K562 (cell line): ENCODE measurements around the gene LTBP2. TPM values are rescaled to one million over a fixed set of nuclear protein-coding genes. Genes with fewer than 3 reads are reported as not detected.

Experiments used
- ATAC-seq: fragments of 200-7000 bp; cut with Tn5 transposase; 3 replicates; pipeline ENCODE4 v1.9.1; 2020; ENCODE audit warnings: moderate library complexity
- BruUV-seq: library from RNA; stranded (reverse); fragments of 400-500 nt; replicated peaks from 2 replicates; lab custom pipeline; 2021; lab: Mats Ljungman, UMichigan
- CTCF ChIA-PET: fragments of 300-600 bp; formaldehyde crosslinking; extraction: SDS; loops from one replicate; lab custom pipeline; 2021; ENCODE audit warnings: low intra/inter-chr PET ratio; lab: Yijun Ruan, JAX
- POLR2A ChIA-PET: fragments of 300-600, 350-650 bp; sonication (Branson Sonifier 250); formaldehyde crosslinking; extraction: SDS; loops from one replicate; lab custom pipeline; 2021; ENCODE audit warnings: antibody characterized with exemption, inconsistent platforms; lab: Yijun Ruan, JAX
- DNase-seq, 4 experiments: peaks; one replicate each; pipeline versions ENCODE4 v3.0.0 to v3.0.0-alpha.2; 2011 to 2018; ENCODE audit warnings: low spot score in 3 of 4, mixed read lengths in 3 of 4; ENCODE audit errors: extremely low read depth in 1 of 4
- FAIRE-seq: peaks from 2 replicates; lab custom pipeline; 2011; peaks lifted over from hg19 to GRCh38; lab: Jason Lieb, UNC
- H2AFZ ChIP-seq: 2 replicates; pipeline ENCODE4 v1.6.0; 2011; ENCODE audit warnings: low read depth, low read length, control low read depth, inconsistent platforms
- H3K27ac ChIP-seq: fragments of 200-600 bp; 3 replicates; pipeline ENCODE4 v1.8.0; 2011; ENCODE audit warnings: low read depth, mild to moderate bottlenecking, control low read depth, inconsistent platforms, low read length, moderate library complexity, mixed read lengths; ENCODE audit errors: extremely low read depth
- H3K27me3 ChIP-seq, 2 experiments: fragments of 300-600 bp in 1 of 2; 2 replicates in 1 of 2; 3 replicates in 1 of 2; pipeline versions ENCODE4 v1.6.0 to v1.8.0; 2011; ENCODE audit warnings: inconsistent platforms in 2 of 2, low read length in 2 of 2, mild to moderate bottlenecking in 1 of 2, mixed read lengths in 1 of 2, moderate library complexity in 1 of 2; ENCODE audit not compliant: control insufficient read depth in 2 of 2, insufficient read depth in 2 of 2
- H3K36me3 ChIP-seq: fragments of 300-600 bp; 3 replicates; pipeline ENCODE4 v1.8.0; 2011; ENCODE audit warnings: mild to moderate bottlenecking, low read length, inconsistent platforms; ENCODE audit not compliant: control insufficient read depth, insufficient read depth
- H3K4me1 ChIP-seq, 2 experiments: fragments of 200-600 bp in 1 of 2; replicated peaks in 1 of 2; 2 replicates in 1 of 2; 3 replicates in 1 of 2; pipeline versions ENCODE4 v1.5.1 to v1.8.0; 2011; ENCODE audit warnings: inconsistent platforms in 2 of 2, low read length in 2 of 2, mild to moderate bottlenecking in 1 of 2, mixed read lengths in 1 of 2, moderate library complexity in 1 of 2; ENCODE audit not compliant: control insufficient read depth in 2 of 2, insufficient read depth in 2 of 2
- H3K4me2 ChIP-seq: 2 replicates; pipeline ENCODE4 v1.6.1; 2011; ENCODE audit warnings: low read length, control low read depth, inconsistent platforms, mixed read lengths; ENCODE audit not compliant: insufficient read depth
- H3K4me3 ChIP-seq: fragments of 200-600 bp; sonication (generic), shearing (Covaris generic); 2 replicates; pipeline ENCODE4 v1.5.1; 2016; ENCODE audit warnings: control low read depth, inconsistent platforms
- H3K79me2 ChIP-seq: fragments of 200-600 bp; 3 replicates; pipeline ENCODE4 v1.8.0; 2011; ENCODE audit warnings: low read length, inconsistent platforms; ENCODE audit not compliant: control insufficient read depth, insufficient read depth
- H3K9ac ChIP-seq, 2 experiments: 2 replicates each; pipeline versions ENCODE4 v1.6.0 to v1.6.1; 2011; ENCODE audit warnings: low read depth in 2 of 2, low read length in 2 of 2, control low read depth in 1 of 2, inconsistent platforms in 1 of 2, mild to moderate bottlenecking in 1 of 2, mixed read lengths in 1 of 2; ENCODE audit not compliant: insufficient read depth in 1 of 2
- H3K9me1 ChIP-seq: one replicate; pipeline ENCODE4 v1.6.0; 2011; ENCODE audit warnings: inconsistent platforms, mild to moderate bottlenecking, low read length, moderate library complexity; ENCODE audit not compliant: control insufficient read depth, insufficient read depth
- H3K9me3 ChIP-seq: replicated peaks from 2 replicates; pipeline ENCODE4 v1.5.1; 2011; ENCODE audit warnings: low read depth, low read length, inconsistent platforms; ENCODE audit not compliant: control insufficient read depth, insufficient read depth
- H4K20me1 ChIP-seq: replicated peaks from 2 replicates; pipeline ENCODE4 v1.6.1; 2011; ENCODE audit warnings: low read length, inconsistent platforms, mixed read lengths; ENCODE audit not compliant: control insufficient read depth, insufficient read depth
- CHD4 ChIP-seq: fragments of 200-600 bp; sonication (generic); IDR thresholded peaks from 3 replicates; pipeline ENCODE4 v1.6.1; 2012; ENCODE audit warnings: low read depth, mild to moderate bottlenecking, mixed read lengths, low read length, inconsistent platforms; ENCODE audit not compliant: insufficient read depth, insufficient replicate concordance, poor library complexity, severe bottlenecking
- ELF2 ChIP-seq: fragments of 250-450 bp; sonication (Bioruptor Pico); IDR thresholded peaks from 2 replicates; pipeline ENCODE4 v1.5.0; 2021; ENCODE audit warnings: mild to moderate bottlenecking
- ERF ChIP-seq: fragments of 450-650 bp; formaldehyde crosslinking; IDR thresholded peaks from 2 replicates; pipeline ENCODE4 v1.4.0; 2020; ENCODE audit warnings: mild to moderate bottlenecking, mixed read lengths
- HOXB6 ChIP-seq: fragments of 250-450 bp; sonication (Bioruptor Pico); IDR thresholded peaks from 2 replicates; pipeline ENCODE4 v1.5.1; 2022; ENCODE audit warnings: mild to moderate bottlenecking, borderline replicate concordance
- MEF2A ChIP-seq: IDR thresholded peaks from 2 replicates; pipeline ENCODE4 v1.6.1; 2011; ENCODE audit warnings: low read depth, mild to moderate bottlenecking, low read length, moderate library complexity; ENCODE audit not compliant: control insufficient read depth
- NFATC3 ChIP-seq: fragments of 450-650 bp; IDR thresholded peaks from 2 replicates; pipeline ENCODE4 v1.6.1; 2017; ENCODE audit warnings: mild to moderate bottlenecking
- PHB ChIP-seq: fragments of 250-450 bp; sonication (Bioruptor Pico); IDR thresholded peaks from 2 replicates; pipeline ENCODE4 v1.5.0; 2021
- RNF2 ChIP-seq: sonication (generic); IDR thresholded peaks from 2 replicates; pipeline ENCODE4 v1.6.1; 2016
- XRCC3 ChIP-seq: fragments of 450-650 bp; IDR thresholded peaks from 2 replicates; pipeline ENCODE4 v1.6.1; 2017; ENCODE audit warnings: mild to moderate bottlenecking, moderate library complexity
- ZKSCAN8 ChIP-seq: fragments of 200-800 bp; sonication (Bioruptor generic); IDR thresholded peaks from 2 replicates; pipeline ENCODE4 v1.6.1; 2016; ENCODE audit warnings: missing genetic modification characterization, missing compliant biosample characterization
- ZNF408 ChIP-seq: fragments of 250-450 bp; sonication (Bioruptor Pico); IDR thresholded peaks from 2 replicates; pipeline ENCODE4 v1.4.0; 2020; ENCODE audit warnings: low read depth, mild to moderate bottlenecking, moderate library complexity
- ZNF445 ChIP-seq: fragments of 250-450 bp; sonication (Bioruptor Pico); IDR thresholded peaks from 2 replicates; pipeline ENCODE4 v1.4.0; 2020; ENCODE audit warnings: low read depth, mild to moderate bottlenecking, moderate library complexity
- ZNF57 ChIP-seq: fragments of 450-650 bp; formaldehyde crosslinking; IDR thresholded peaks from 2 replicates; pipeline ENCODE4 v1.4.0; 2020; ENCODE audit warnings: mild to moderate bottlenecking, moderate library complexity
- WGBS: fragments of 100-300 bp; shearing (Covaris generic); methylation state at CpG from one replicate; pipeline ENCODE4 v1.1.6; 2016; ENCODE audit warnings: low coverage, mixed read lengths; ENCODE audit not compliant: insufficient coverage; ENCODE audit errors: missing lambda C conversion rate; 5-methylcytosine and 5-hydroxymethylcytosine counted together
- in situ Hi-C: fragments of 300-500 bp; cut with MboI; formaldehyde crosslinking; loops from 4 replicates; pipeline ENCODE4 v1.15.0; 2018; ENCODE audit warnings: inconsistent platforms, mixed read lengths
- intact Hi-C: fragments of 100-400 bp; cut with micrococcal nuclease; formaldehyde crosslinking; loops from 2 replicates; pipeline ENCODE4 v1.14.2; 2022
- polyA plus RNA-seq, 8 experiments: library from polyadenylated mRNA; depleted of rRNA in 4 of 8; stranded (reverse) in 5 of 8; unstranded in 3 of 8; fragments of >200 nt; fragmentation: Nextera tagmentation in 2 of 8; fragmentation: Illumina TruSeq in 1 of 8; extraction: Ambion mirVana in 2 of 8; extraction: Trizol in 1 of 8; gene quantifications; 2 replicates each; pipeline versions ENCODE4 v1.2.1 to v1.2.3, GENCODE V29; 2011 to 2014; ENCODE audit warnings: inconsistent platforms in 1 of 8, missing spikeins in 1 of 8
- total RNA-seq, 7 experiments: library from RNA; depleted of rRNA in 6 of 7; stranded (reverse); fragments of >200 nt in 6 of 7; fragmentation: Illumina TruSeq in 2 of 7; extraction: Trizol in 2 of 7; gene quantifications; 2 replicates each; pipeline versions ENCODE4 v1.2.1 to v1.2.3, GENCODE V29; 2011 to 2021; ENCODE audit warnings: low replicate concordance in 1 of 7
- TF ChIP-seq, protein P1 (sequence below), 2 experiments: fragments of 450-650 bp; IDR thresholded peaks; 2 replicates each; pipeline ENCODE4 v1.6.1; 2018; ENCODE audit warnings: mild to moderate bottlenecking in 2 of 2, low read depth in 1 of 2; ENCODE audit not compliant: partially characterized antibody in 2 of 2
- TF ChIP-seq, protein P2 (sequence below): sonication (generic); IDR thresholded peaks from 2 replicates; pipeline ENCODE4 v1.6.1; 2016
- TF ChIP-seq, protein P3 (sequence below): fragments of 450-650 bp; formaldehyde crosslinking; IDR thresholded peaks from 2 replicates; pipeline ENCODE4 v1.4.0; 2022; ENCODE audit warnings: missing genetic modification characterization

Gene LTBP2
- total and polyA plus RNA-seq, 9 of the 15 experiments (the other 6 are each of a cell fraction or from before 2014, with no cell fraction given), result under 0.01 to 0.18 (median 0.03) TPM; not detected in 3

DNA sequence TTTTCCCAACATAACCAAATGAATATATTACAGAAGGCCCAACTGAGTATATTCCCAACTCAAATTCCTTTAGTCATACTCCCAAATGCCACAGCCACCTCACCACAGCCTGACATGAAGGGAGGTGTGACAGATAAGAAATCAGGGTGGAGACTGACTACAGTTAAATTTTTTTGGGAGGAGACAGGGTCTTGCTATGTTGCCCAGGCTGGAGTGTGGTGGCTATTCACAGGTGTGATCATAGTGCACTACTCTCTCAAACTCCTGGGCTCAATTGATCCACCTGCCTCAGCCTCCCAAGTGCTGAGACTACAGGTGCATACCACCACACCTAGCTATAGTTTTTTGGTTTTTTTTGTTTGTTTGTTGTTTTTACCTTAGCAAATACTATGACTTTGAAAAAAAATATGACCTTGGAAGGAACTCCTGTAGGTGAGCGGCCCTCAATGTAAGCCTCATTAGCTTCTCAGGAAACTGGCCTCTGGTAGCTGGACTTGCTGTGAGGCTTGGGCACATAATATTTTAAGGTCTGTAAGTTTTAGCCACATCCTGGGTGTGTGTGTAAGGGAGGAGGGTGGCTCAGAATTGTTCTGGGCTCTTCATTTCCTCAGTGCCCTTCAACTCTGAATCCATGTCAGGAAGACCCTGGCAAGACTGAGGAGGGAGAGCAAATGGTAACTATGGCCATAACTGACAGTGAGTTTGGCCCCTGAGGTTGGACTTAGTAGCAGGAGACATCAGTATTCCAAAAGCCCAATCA is 39.1 kb upstream of the LTBP2 start (continued):
- TF ChIP-seq, protein P1, sequence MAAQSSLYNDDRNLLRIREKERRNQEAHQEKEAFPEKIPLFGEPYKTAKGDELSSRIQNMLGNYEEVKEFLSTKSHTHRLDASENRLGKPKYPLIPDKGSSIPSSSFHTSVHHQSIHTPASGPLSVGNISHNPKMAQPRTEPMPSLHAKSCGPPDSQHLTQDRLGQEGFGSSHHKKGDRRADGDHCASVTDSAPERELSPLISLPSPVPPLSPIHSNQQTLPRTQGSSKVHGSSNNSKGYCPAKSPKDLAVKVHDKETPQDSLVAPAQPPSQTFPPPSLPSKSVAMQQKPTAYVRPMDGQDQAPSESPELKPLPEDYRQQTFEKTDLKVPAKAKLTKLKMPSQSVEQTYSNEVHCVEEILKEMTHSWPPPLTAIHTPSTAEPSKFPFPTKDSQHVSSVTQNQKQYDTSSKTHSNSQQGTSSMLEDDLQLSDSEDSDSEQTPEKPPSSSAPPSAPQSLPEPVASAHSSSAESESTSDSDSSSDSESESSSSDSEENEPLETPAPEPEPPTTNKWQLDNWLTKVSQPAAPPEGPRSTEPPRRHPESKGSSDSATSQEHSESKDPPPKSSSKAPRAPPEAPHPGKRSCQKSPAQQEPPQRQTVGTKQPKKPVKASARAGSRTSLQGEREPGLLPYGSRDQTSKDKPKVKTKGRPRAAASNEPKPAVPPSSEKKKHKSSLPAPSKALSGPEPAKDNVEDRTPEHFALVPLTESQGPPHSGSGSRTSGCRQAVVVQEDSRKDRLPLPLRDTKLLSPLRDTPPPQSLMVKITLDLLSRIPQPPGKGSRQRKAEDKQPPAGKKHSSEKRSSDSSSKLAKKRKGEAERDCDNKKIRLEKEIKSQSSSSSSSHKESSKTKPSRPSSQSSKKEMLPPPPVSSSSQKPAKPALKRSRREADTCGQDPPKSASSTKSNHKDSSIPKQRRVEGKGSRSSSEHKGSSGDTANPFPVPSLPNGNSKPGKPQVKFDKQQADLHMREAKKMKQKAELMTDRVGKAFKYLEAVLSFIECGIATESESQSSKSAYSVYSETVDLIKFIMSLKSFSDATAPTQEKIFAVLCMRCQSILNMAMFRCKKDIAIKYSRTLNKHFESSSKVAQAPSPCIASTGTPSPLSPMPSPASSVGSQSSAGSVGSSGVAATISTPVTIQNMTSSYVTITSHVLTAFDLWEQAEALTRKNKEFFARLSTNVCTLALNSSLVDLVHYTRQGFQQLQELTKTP (IDR thresholded peaks at IDR 0.05; ENCODE audit: low read depth in 1 of 2, partially characterized antibody in 2 of 2), result no peak
- TF ChIP-seq HOXB6 (no peak), XRCC3 (no peak), NFATC3 (no peak), ZKSCAN8 (CRISPR knock-in tag) (no peak), ELF2 (CRISPR knock-in tag) (no peak)

DNA sequence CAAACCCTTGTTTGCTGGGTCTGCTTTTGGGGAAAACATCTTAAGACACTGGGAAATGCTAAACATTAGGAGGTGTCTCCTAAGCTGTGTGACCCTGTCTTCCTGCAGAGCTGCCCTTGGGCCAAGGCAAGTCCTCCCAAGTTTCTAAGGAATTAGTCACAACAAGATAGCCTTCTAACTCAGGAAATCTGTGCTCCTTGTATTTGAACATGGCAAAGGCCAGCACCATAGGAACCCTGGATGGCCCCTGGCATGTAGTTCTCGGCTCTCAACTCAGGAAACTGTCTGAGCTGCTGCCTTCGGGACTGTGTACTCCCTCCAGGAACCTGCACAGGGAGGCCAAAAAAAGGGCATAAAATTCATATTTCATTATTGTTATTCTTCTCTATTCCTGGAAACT is 37.6 kb upstream of the LTBP2 start:
- Histone ChIP-seq H3K9ac (no peak overlapping the region), H3K27me3 (no peaks in the 10 kb centered on the region; a peak in 1 of 5 replicates), H3K4me2 (no peak overlapping the region), H3K4me3 (no peak overlapping the region), H2AFZ (no peak overlapping the region), H3K9me1 (no peaks in the 10 kb centered on the region), H3K27ac (no peak overlapping the region), H4K20me1 (no peaks in the 10 kb centered on the region), H3K9me3 (no peaks in the 10 kb centered on the region), H3K79me2 (no peaks in the 10 kb centered on the region), H3K4me1 (peaks cover 0 to 3% of the 10 kb centered on the region in 2 experiments; a peak in 3 of 5 replicates), H3K36me3 (no peaks in the 10 kb centered on the region)
- intact Hi-C loops, result no loop called here
- ATAC-seq (peak; percentile 12), DNase-seq (no peak), FAIRE-seq (no peak)
- in situ Hi-C loops, result no loop called here
- no TSS peak for BruUV-seq
- POLR2A ChIA-PET, result no interaction called here
- CTCF ChIA-PET, result no interaction called here
- WGBS, result 83% methylated on average over 1 of the region's 2 CpGs
- TF ChIP-seq XRCC3, result no peak
- TF ChIP-seq ZNF408 (CRISPR knock-in tag), result no peak
- TF ChIP-seq ZNF57 (CRISPR knock-in tag), result no peak
- TF ChIP-seq, protein P2, sequence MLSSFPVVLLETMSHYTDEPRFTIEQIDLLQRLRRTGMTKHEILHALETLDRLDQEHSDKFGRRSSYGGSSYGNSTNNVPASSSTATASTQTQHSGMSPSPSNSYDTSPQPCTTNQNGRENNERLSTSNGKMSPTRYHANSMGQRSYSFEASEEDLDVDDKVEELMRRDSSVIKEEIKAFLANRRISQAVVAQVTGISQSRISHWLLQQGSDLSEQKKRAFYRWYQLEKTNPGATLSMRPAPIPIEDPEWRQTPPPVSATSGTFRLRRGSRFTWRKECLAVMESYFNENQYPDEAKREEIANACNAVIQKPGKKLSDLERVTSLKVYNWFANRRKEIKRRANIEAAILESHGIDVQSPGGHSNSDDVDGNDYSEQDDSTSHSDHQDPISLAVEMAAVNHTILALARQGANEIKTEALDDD, result no peak
- no peak for TF ChIP-seq RNF2
- TF ChIP-seq, protein P3, sequence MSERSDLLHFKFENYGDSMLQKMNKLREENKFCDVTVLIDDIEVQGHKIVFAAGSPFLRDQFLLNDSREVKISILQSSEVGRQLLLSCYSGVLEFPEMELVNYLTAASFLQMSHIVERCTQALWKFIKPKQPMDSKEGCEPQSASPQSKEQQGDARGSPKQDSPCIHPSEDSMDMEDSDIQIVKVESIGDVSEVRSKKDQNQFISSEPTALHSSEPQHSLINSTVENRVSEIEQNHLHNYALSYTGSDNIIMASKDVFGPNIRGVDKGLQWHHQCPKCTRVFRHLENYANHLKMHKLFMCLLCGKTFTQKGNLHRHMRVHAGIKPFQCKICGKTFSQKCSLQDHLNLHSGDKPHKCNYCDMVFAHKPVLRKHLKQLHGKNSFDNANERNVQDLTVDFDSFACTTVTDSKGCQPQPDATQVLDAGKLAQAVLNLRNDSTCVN (CRISPR knock-in tag), result no peak
- no peak for TF ChIP-seq CHD4
- no peak for TF ChIP-seq MEF2A
- no peak for TF ChIP-seq ERF
- TF ChIP-seq ZNF445 (CRISPR knock-in tag), result no peak
- TF ChIP-seq PHB (CRISPR knock-in tag), result no peak
